Liver (tissue), 9 donors: ENCODE measurements around the gene CDH23. TPM values are rescaled to one million over a fixed set of nuclear protein-coding genes. Genes with fewer than 3 reads are reported as not detected.

Experiments used
- DNase-seq: peaks from one replicate; pipeline ENCODE4 v3.0.0-alpha.2; 2017; ENCODE audit warnings: low spot score
- H3K27ac ChIP-seq, 2 donors: one replicate each; pipeline ENCODE4 v1.7.0; 2013; ENCODE audit warnings: inconsistent platforms in 2 of 2, low read length in 2 of 2, control low read depth in 1 of 2, low read depth in 1 of 2, mild to moderate bottlenecking in 1 of 2
- H3K27me3 ChIP-seq, 4 donors: one replicate each; pipeline versions ENCODE4 v1.6.1 to v1.7.0; 2013; ENCODE audit warnings: low read length in 3 of 4, inconsistent platforms in 1 of 4, mild to moderate bottlenecking in 1 of 4, moderate library complexity in 1 of 4; ENCODE audit not compliant: control insufficient read depth in 4 of 4, insufficient read depth in 4 of 4
- H3K36me3 ChIP-seq, 4 donors: one replicate each; pipeline versions ENCODE4 v1.6.1 to v1.7.0; 2013; ENCODE audit warnings: low read length in 3 of 4, mild to moderate bottlenecking in 3 of 4, low read depth in 1 of 4, moderate library complexity in 1 of 4; ENCODE audit not compliant: control insufficient read depth in 4 of 4, insufficient read depth in 3 of 4
- H3K4me1 ChIP-seq, 4 donors: one replicate each; pipeline versions ENCODE4 v1.6.1 to v1.7.0; 2013; ENCODE audit warnings: low read length in 3 of 4, mild to moderate bottlenecking in 3 of 4, moderate library complexity in 1 of 4; ENCODE audit not compliant: control insufficient read depth in 4 of 4, insufficient read depth in 4 of 4
- H3K4me3 ChIP-seq, 3 donors: one replicate each; pipeline versions ENCODE4 v1.6.1 to v1.7.0; 2013; ENCODE audit warnings: low read length in 3 of 3, control low read depth in 1 of 3, low read depth in 1 of 3, mild to moderate bottlenecking in 1 of 3
- H3K9ac ChIP-seq, 2 donors: one replicate each; pipeline ENCODE4 v1.7.0; 2013; ENCODE audit warnings: low read length in 2 of 2, mild to moderate bottlenecking in 2 of 2, moderate library complexity in 2 of 2, control low read depth in 1 of 2, low read depth in 1 of 2
- H3K9me3 ChIP-seq, 4 donors: one replicate each; pipeline versions ENCODE4 v1.6.1 to v1.7.0; 2013; ENCODE audit warnings: low read length in 3 of 4; ENCODE audit not compliant: control insufficient read depth in 4 of 4
- EGR1 ChIP-seq, 2 donors: IDR thresholded peaks; 2 replicates each; pipeline ENCODE4 v1.6.1; 2016 to 2018; ENCODE audit warnings: antibody characterized with exemption in 2 of 2, low read depth in 2 of 2
- FOXA1 ChIP-seq: IDR thresholded peaks from 2 replicates; pipeline ENCODE4 v1.6.1; 2016; ENCODE audit warnings: antibody characterized with exemption
- FOXA2 ChIP-seq: IDR thresholded peaks from 2 replicates; pipeline ENCODE4 v1.6.1; 2016; ENCODE audit warnings: antibody characterized with exemption
- GABPA ChIP-seq, 2 donors: IDR thresholded peaks in 1 of 2; conservative IDR thresholded peaks in 1 of 2; 2 replicates each; pipeline ENCODE4 v1.6.1; 2016; ENCODE audit warnings: antibody characterized with exemption in 2 of 2, mild to moderate bottlenecking in 1 of 2, moderate library complexity in 1 of 2
- HNF4A ChIP-seq, 2 donors: conservative IDR thresholded peaks; 2 replicates each; pipeline ENCODE4 v1.6.1; 2016; ENCODE audit warnings: antibody characterized with exemption in 2 of 2, mild to moderate bottlenecking in 2 of 2
- HNF4G ChIP-seq: IDR thresholded peaks from 2 replicates; pipeline ENCODE4 v1.6.1; 2016; ENCODE audit warnings: antibody characterized with exemption
- JUND ChIP-seq, 2 donors: IDR thresholded peaks; 2 replicates each; pipeline ENCODE4 v1.6.1; 2016; ENCODE audit warnings: antibody characterized with exemption in 2 of 2
- NR2F2 ChIP-seq: IDR thresholded peaks from 2 replicates; pipeline ENCODE4 v1.6.1; 2016; ENCODE audit warnings: antibody characterized with exemption
- RAD21 ChIP-seq, 2 donors: IDR thresholded peaks; 2 replicates each; pipeline ENCODE4 v1.6.1; 2016; ENCODE audit warnings: antibody characterized with exemption in 2 of 2, mild to moderate bottlenecking in 2 of 2
- RXRA ChIP-seq, 2 donors: IDR thresholded peaks; 2 replicates each; pipeline ENCODE4 v1.6.1; 2017 to 2018; ENCODE audit warnings: antibody characterized with exemption in 2 of 2, mild to moderate bottlenecking in 1 of 2
- SP1 ChIP-seq: IDR thresholded peaks from 2 replicates; pipeline ENCODE4 v1.6.1; 2018; ENCODE audit warnings: antibody characterized with exemption, mild to moderate bottlenecking
- TAF1 ChIP-seq: conservative IDR thresholded peaks from 2 replicates; pipeline ENCODE4 v1.6.1; 2016; ENCODE audit warnings: antibody characterized with exemption, mild to moderate bottlenecking
- YY1 ChIP-seq: IDR thresholded peaks from 2 replicates; pipeline ENCODE4 v1.6.1; 2016; ENCODE audit warnings: antibody characterized with exemption, mild to moderate bottlenecking
- WGBS: extraction: QIAGEN DNeasy Blood & Tissue Kit; methylation state at CpG from one replicate; pipeline ENCODE4 v1.1.7; 2013; 5-methylcytosine and 5-hydroxymethylcytosine counted together
- polyA plus RNA-seq, 2 donors: library from polyadenylated mRNA; stranded (reverse) in 1 of 2; unstranded in 1 of 2; fragments of 200-250 nt in 1 of 2; fragments of >200 nt in 1 of 2; fragmentation: Nextera tagmentation in 1 of 2; extraction: Ambion mirVana in 1 of 2; gene quantifications; one replicate each; pipeline versions ENCODE4 v1.2.1 to v1.2.3, GENCODE V29; 2013 to 2015
- total RNA-seq, 2 donors: library from RNA; depleted of rRNA; stranded (reverse); fragments of >200 nt; gene quantifications; one replicate each; pipeline ENCODE4 v1.2.3, GENCODE V29; 2014
- TF ChIP-seq, protein P1 (sequence below): IDR thresholded peaks from 2 replicates; pipeline ENCODE4 v1.6.1; 2016; ENCODE audit warnings: antibody characterized with exemption, mild to moderate bottlenecking
- TF ChIP-seq, protein P2 (sequence below): IDR thresholded peaks from 2 replicates; pipeline ENCODE4 v1.6.1; 2016; ENCODE audit warnings: antibody characterized with exemption
- TF ChIP-seq, protein P3 (sequence below): fragments of 150-350 bp; IDR thresholded peaks from 2 replicates; pipeline ENCODE4 v1.5.1; 2017; ENCODE audit warnings: improper control_type of control experiment, low read depth, low read length; ENCODE audit not compliant: missing input control
- TF ChIP-seq, protein P4 (sequence below): IDR thresholded peaks from 2 replicates; pipeline ENCODE4 v1.6.1; 2016; ENCODE audit warnings: antibody characterized with exemption
- TF ChIP-seq, protein P5 (sequence below): IDR thresholded peaks from 2 replicates; pipeline ENCODE4 v1.6.1; 2016; ENCODE audit warnings: antibody characterized with exemption
- donor health status: healthy.
- donor health status: healthy.
- donor health status: healthy.
- donor health status: healthy.
- donor health status: healthy.

The CDH23 gene
- total and polyA plus RNA-seq, 4 donors = 1.5 to 4.7 (median 3.4) TPM

DNA sequence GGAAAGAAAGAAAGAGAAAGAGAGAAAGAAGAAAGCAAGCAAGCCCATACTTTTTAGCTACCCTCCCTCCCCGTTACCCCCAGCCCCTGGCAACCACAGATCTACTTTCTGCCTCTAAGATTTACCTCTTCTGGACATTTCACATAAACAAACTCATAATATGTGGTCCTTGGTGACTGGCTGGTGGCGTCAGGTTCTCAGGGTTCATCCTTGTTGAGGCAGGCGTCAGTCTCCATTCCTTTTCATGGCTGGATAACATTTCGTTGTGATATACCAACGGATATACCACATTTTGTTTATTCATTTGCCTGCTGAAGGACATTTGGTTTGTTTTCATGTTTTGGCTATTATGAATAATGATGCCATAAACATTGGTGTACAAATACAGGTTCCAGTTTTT, 30.5 kb downstream of the CDH23 start:
- Histone ChIP-seq H3K27ac (no peak overlapping the region), H3K9me3 (no peaks in the 10 kb centered on the region), H3K36me3 (no peaks in the 10 kb centered on the region), H3K9ac (no peak overlapping the region), H3K4me3 (no peak overlapping the region), H3K27me3 (no peaks in the 10 kb centered on the region), H3K4me1 (peaks cover 0 to 12% (median 6%) of the 10 kb centered on the region in 4 donors)
- WGBS = 85% methylated on average over 5 of the region's 5 CpGs
- TF ChIP-seq, protein P1, sequence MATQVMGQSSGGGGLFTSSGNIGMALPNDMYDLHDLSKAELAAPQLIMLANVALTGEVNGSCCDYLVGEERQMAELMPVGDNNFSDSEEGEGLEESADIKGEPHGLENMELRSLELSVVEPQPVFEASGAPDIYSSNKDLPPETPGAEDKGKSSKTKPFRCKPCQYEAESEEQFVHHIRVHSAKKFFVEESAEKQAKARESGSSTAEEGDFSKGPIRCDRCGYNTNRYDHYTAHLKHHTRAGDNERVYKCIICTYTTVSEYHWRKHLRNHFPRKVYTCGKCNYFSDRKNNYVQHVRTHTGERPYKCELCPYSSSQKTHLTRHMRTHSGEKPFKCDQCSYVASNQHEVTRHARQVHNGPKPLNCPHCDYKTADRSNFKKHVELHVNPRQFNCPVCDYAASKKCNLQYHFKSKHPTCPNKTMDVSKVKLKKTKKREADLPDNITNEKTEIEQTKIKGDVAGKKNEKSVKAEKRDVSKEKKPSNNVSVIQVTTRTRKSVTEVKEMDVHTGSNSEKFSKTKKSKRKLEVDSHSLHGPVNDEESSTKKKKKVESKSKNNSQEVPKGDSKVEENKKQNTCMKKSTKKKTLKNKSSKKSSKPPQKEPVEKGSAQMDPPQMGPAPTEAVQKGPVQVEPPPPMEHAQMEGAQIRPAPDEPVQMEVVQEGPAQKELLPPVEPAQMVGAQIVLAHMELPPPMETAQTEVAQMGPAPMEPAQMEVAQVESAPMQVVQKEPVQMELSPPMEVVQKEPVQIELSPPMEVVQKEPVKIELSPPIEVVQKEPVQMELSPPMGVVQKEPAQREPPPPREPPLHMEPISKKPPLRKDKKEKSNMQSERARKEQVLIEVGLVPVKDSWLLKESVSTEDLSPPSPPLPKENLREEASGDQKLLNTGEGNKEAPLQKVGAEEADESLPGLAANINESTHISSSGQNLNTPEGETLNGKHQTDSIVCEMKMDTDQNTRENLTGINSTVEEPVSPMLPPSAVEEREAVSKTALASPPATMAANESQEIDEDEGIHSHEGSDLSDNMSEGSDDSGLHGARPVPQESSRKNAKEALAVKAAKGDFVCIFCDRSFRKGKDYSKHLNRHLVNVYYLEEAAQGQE = no peak
- TF ChIP-seq, protein P2, sequence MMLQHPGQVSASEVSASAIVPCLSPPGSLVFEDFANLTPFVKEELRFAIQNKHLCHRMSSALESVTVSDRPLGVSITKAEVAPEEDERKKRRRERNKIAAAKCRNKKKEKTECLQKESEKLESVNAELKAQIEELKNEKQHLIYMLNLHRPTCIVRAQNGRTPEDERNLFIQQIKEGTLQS = no peak
- TF ChIP-seq, protein P3, sequence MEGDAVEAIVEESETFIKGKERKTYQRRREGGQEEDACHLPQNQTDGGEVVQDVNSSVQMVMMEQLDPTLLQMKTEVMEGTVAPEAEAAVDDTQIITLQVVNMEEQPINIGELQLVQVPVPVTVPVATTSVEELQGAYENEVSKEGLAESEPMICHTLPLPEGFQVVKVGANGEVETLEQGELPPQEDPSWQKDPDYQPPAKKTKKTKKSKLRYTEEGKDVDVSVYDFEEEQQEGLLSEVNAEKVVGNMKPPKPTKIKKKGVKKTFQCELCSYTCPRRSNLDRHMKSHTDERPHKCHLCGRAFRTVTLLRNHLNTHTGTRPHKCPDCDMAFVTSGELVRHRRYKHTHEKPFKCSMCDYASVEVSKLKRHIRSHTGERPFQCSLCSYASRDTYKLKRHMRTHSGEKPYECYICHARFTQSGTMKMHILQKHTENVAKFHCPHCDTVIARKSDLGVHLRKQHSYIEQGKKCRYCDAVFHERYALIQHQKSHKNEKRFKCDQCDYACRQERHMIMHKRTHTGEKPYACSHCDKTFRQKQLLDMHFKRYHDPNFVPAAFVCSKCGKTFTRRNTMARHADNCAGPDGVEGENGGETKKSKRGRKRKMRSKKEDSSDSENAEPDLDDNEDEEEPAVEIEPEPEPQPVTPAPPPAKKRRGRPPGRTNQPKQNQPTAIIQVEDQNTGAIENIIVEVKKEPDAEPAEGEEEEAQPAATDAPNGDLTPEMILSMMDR = no peak
- TF ChIP-seq JUND (IDR thresholded peaks at IDR 0.05) (no peak), FOXA1 (no peak), RAD21 (IDR thresholded peaks at IDR 0.05) (no peak), GABPA (IDR thresholded peaks at IDR 0.05 in 1 of 2, conservative IDR thresholded peaks at IDR 0.05 in 1 of 2) (no peak), RXRA (IDR thresholded peaks at IDR 0.05) (no peak), TAF1 (no peak), SP1 (no peak), EGR1 (IDR thresholded peaks at IDR 0.05; ENCODE audit: low read depth in 2 of 2) (no peak), HNF4A (conservative IDR thresholded peaks at IDR 0.05) (no peak), FOXA2 (no peak), HNF4G (no peak), NR2F2 (no peak), YY1 (no peak)
- TF ChIP-seq, protein P4, sequence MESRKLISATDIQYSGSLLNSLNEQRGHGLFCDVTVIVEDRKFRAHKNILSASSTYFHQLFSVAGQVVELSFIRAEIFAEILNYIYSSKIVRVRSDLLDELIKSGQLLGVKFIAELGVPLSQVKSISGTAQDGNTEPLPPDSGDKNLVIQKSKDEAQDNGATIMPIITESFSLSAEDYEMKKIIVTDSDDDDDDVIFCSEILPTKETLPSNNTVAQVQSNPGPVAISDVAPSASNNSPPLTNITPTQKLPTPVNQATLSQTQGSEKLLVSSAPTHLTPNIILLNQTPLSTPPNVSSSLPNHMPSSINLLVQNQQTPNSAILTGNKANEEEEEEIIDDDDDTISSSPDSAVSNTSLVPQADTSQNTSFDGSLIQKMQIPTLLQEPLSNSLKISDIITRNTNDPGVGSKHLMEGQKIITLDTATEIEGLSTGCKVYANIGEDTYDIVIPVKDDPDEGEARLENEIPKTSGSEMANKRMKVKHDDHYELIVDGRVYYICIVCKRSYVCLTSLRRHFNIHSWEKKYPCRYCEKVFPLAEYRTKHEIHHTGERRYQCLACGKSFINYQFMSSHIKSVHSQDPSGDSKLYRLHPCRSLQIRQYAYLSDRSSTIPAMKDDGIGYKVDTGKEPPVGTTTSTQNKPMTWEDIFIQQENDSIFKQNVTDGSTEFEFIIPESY = no peak
- TF ChIP-seq, protein P5, sequence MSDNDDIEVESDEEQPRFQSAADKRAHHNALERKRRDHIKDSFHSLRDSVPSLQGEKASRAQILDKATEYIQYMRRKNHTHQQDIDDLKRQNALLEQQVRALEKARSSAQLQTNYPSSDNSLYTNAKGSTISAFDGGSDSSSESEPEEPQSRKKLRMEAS = no peak
- DNase-seq = no peak
